ENCODE data around the gene ZBTB7A.

GRCh38 chr19:4013886-4014540 lies 52.7 kb downstream of the ZBTB7A start:
- TF ChIP-seq CTCF (IDR thresholded peaks at IDR 0.05) (no peak), POLR2AphosphoS5 (IDR thresholded peaks at IDR 0.05) (no peak), POLR2A (IDR thresholded peaks at IDR 0.05; ENCODE audit: low read depth) (no peak)

Measured in esophagus muscularis mucosa (tissue), 3 donors.